SH-SY5Y (cell line): ENCODE measurements around the gene CCDC88C.

Source experiments
- GATA2 ChIP-seq: IDR thresholded peaks from 2 replicates; pipeline ENCODE4 v1.6.1; 2011; ENCODE audit warnings: mild to moderate bottlenecking, low read depth, low read length
- GATA3 ChIP-seq: IDR thresholded peaks from 2 replicates; pipeline ENCODE4 v1.6.1; 2011; ENCODE audit warnings: low read depth, mild to moderate bottlenecking, low read length, moderate library complexity

DNA sequence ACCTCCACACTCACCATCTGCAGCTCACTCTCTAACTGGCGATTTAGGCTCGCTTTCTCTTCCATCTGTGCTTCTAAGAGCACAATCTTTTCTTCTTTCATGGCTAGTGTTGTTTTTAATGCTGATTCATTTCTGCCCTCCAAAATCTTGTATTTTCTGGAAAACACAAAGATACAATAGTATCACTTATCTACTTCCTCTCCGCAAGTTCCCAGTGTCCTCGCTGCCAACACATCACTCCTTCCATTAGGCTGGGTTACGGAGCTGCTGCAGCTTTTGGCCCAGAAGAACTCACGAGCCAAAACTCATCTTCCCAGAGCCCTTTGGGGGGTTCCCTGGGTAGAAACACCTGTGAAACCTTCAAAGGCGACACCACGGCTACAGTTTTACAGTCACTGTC is 109.3 kb downstream of the CCDC88C start:
- TF ChIP-seq GATA3 (no peak), GATA2 (no peak)
